ENCODE data around the gene DLGAP4.

GRCh38 chr20:36298795-36299339 is 7.3 kb upstream of the DLGAP4 start:
- no peak for TF ChIP-seq CTCF (IDR thresholded peaks at IDR 0.05)
- TF ChIP-seq, protein P1, sequence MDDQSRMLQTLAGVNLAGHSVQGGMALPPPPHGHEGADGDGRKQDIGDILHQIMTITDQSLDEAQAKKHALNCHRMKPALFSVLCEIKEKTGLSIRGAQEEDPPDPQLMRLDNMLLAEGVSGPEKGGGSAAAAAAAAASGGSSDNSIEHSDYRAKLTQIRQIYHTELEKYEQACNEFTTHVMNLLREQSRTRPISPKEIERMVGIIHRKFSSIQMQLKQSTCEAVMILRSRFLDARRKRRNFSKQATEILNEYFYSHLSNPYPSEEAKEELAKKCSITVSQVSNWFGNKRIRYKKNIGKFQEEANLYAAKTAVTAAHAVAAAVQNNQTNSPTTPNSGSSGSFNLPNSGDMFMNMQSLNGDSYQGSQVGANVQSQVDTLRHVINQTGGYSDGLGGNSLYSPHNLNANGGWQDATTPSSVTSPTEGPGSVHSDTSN (IDR thresholded peaks at IDR 0.05): no peak
- TF ChIP-seq REST (IDR thresholded peaks at IDR 0.05): no peak
- no peak for TF ChIP-seq MAZ (IDR thresholded peaks at IDR 0.05; ENCODE audit: borderline replicate concordance, low read depth, low read length)
- no peak for TF ChIP-seq POLR2A (IDR thresholded peaks at IDR 0.05; ENCODE audit: low read length)
- TF ChIP-seq CEBPB (IDR thresholded peaks at IDR 0.05): no peak
- no peak for TF ChIP-seq FOSB (CRISPR knock-in tag; IDR thresholded peaks at IDR 0.05)
- no peak for TF ChIP-seq CHD2 (IDR thresholded peaks at IDR 0.05; ENCODE audit: low read length, partially characterized antibody)
- TF ChIP-seq RFX5 (IDR thresholded peaks at IDR 0.05): no peak
- TF ChIP-seq PHF8 (IDR thresholded peaks at IDR 0.05; ENCODE audit: borderline replicate concordance, low read depth): no peak
